OCI-M2 (cell line): ENCODE measurements around the gene PPP1R3F.

Experiments used
- DNase-seq: peaks from one replicate; lab custom pipeline; 2025; ENCODE audit not compliant: unreplicated experiment; lab: John Stamatoyannopoulos, UW

PPP1R3F gene

GRCh38 chrX:49269767-49270248 is at the start of gene PPP1R3F:
Gene PPP1R3F (plus strand): TSS chrX:49269793. CDS start chrX:49269870, 77 bp downstream.
- no peak for DNase-seq

GRCh38 chrX:49220100-49220499 is 49.5 kb upstream of the PPP1R3F start:
- no peak for DNase-seq

GRCh38 chrX:49221868-49222267 is 47.7 kb upstream of the PPP1R3F start:
- no peak for DNase-seq

GRCh38 chrX:49225858-49226257 is 43.7 kb upstream of the PPP1R3F start:
- no peak for DNase-seq

GRCh38 chrX:49226946-49227345 is 42.6 kb upstream of the PPP1R3F start:
- DNase-seq, result no peak

GRCh38 chrX:49227726-49228125 is 41.9 kb upstream of the PPP1R3F start:
- DNase-seq, result no peak

- DNase-seq, result no peak
Measured at GRCh38 chrX:49228185-49228584, 41.4 kb upstream of the PPP1R3F start.

GRCh38 chrX:49230500-49231232 is 38.9 kb upstream of the PPP1R3F start:
- no peak for DNase-seq

- no peak for DNase-seq
Measured at GRCh38 chrX:49231333-49232000, 38.1 kb upstream of the PPP1R3F start.

- DNase-seq, result no peak
Measured at GRCh38 chrX:49232525-49232924, 37.1 kb upstream of the PPP1R3F start.

- no peak for DNase-seq
Measured at GRCh38 chrX:49233176-49233575, 36.4 kb upstream of the PPP1R3F start, which contains the start of gene CACNA1F. Gene CACNA1F (minus strand): TSS chrX:49233340. CDS start chrX:49233309, 31 bp downstream.

GRCh38 chrX:49233887-49234555 is 35.6 kb upstream of the PPP1R3F start:
- no peak for DNase-seq

GRCh38 chrX:49237060-49237459 is 32.5 kb upstream of the PPP1R3F start:
- no peak for DNase-seq

GRCh38 chrX:49238735-49239134 is 30.9 kb upstream of the PPP1R3F start:
- no peak for DNase-seq

GRCh38 chrX:49242545-49243066 is 27.0 kb upstream of the PPP1R3F start:
- DNase-seq, result no peak

- no peak for DNase-seq
Measured at GRCh38 chrX:49243166-49243565, 26.4 kb upstream of the PPP1R3F start.

- no peak for DNase-seq
Measured at GRCh38 chrX:49244207-49244606, 25.4 kb upstream of the PPP1R3F start.

GRCh38 chrX:49246541-49246940 is 23.1 kb upstream of the PPP1R3F start:
- no peak for DNase-seq

- DNase-seq, result no peak
Measured at GRCh38 chrX:49247346-49247745, 22.2 kb upstream of the PPP1R3F start.

GRCh38 chrX:49247916-49248811 is 21.4 kb upstream of the PPP1R3F start:
- DNase-seq, result no peak

GRCh38 chrX:49249071-49249470 is 20.5 kb upstream of the PPP1R3F start:
- no peak for DNase-seq
